Activated T-helper 2 cell treated with anti-CD3 and anti-CD28 coated beads, Interferon-gamma antibody, Interleukin-2, Interleukin-4, amounts not matched to agents 10 μg/mL and 5 μg/mL and 100 μg/mL, durations not matched to agents 14 hours and 24 hours and 36 hours (primary cell): ENCODE measurements around the gene SLC26A5. TPM values are rescaled to one million over a fixed set of nuclear protein-coding genes. Genes with fewer than 3 reads are reported as not detected.

Experiments
- DNase-seq: peaks from one replicate; pipeline ENCODE4 v3.0.0; 2021; ENCODE audit warnings: low spot score
- H3K27ac Mint-ChIP-seq: one replicate; pipeline ENCODE4 v1.8.0; 2021; ENCODE audit warnings: mixed read lengths
- H3K27me3 Mint-ChIP-seq: one replicate; pipeline ENCODE4 v1.8.0; 2021; ENCODE audit warnings: low read depth, mixed read lengths
- H3K36me3 Mint-ChIP-seq: one replicate; pipeline ENCODE4 v1.8.0; 2021; ENCODE audit warnings: low read depth, mixed read lengths
- H3K4me1 Mint-ChIP-seq: one replicate; pipeline ENCODE4 v1.8.0; 2021; ENCODE audit warnings: low read depth, mixed read lengths
- H3K4me3 Mint-ChIP-seq: one replicate; pipeline ENCODE4 v1.8.0; 2021; ENCODE audit warnings: low read depth, mild to moderate bottlenecking, moderate library complexity, mixed read lengths
- H3K9me3 Mint-ChIP-seq: one replicate; pipeline ENCODE4 v1.8.0; 2021; ENCODE audit warnings: mixed read lengths
- intact Hi-C: fragments of 100-400 bp; cut with micrococcal nuclease; formaldehyde crosslinking; loops from one replicate; pipeline ENCODE4 v1.15.1; 2023
- total RNA-seq: library from RNA; stranded (reverse); gene quantifications from 2 replicates; pipeline ENCODE4 v1.2.3, GENCODE V29; 2022

SLC26A5 gene
- total RNA-seq, 1 donor from 2014 or later = not detected

GRCh38 chr7:103349805-103350204 lies 96.2 kb downstream of the SLC26A5 start:
- intact Hi-C loops = loop anchor here (5.0 kb wide), 1 partner anchor 53 kb away; the partner anchor contains the start of gene PMPCB
- Mint-ChIP-seq H3K36me3 (peaks cover 43% of the 10 kb centered on the region), H3K4me3 (peak overlapping the region; percentile 98), H3K27ac (peak overlapping the region; percentile 27), H3K9me3 (no peaks in the 10 kb centered on the region), H3K27me3 (no peaks in the 10 kb centered on the region), H3K4me1 (peaks cover 38% of the 10 kb centered on the region)
- no peak for DNase-seq

- Mint-ChIP-seq H3K9me3 (no peaks in the 10 kb centered on the region), H3K27me3 (no peaks in the 10 kb centered on the region), H3K36me3 (peaks cover 42% of the 10 kb centered on the region), H3K4me1 (peaks cover 40% of the 10 kb centered on the region), H3K27ac (peak overlapping the region; percentile 41), H3K4me3 (peak overlapping the region; percentile 98)
- no peak for DNase-seq
- intact Hi-C loops = loop anchor here (1.0 to 5.0 kb wide), 2 partner anchors 52 to 58 kb away; partner anchors contain the start of gene PMPCB
These were observed 97.0 kb downstream of the SLC26A5 start for GRCh38 chr7:103348959-103349358.

- no peaks in the 10 kb centered on the region for H3K27me3 Mint-ChIP-seq
- no peak for DNase-seq
- no peaks in the 10 kb centered on the region for H3K9me3 Mint-ChIP-seq
- H3K36me3 Mint-ChIP-seq = peaks cover 47% of the 10 kb centered on the region
- H3K4me1 Mint-ChIP-seq = peaks cover 40% of the 10 kb centered on the region
- H3K4me3 Mint-ChIP-seq = peak overlapping the region; percentile 98
- peak overlapping the region; percentile 66 for H3K27ac Mint-ChIP-seq
- intact Hi-C loops = loop anchor here (1.0 to 5.0 kb wide), 2 partner anchors 51 to 59 kb away; partner anchors contain the start of gene PMPCB
These were observed 97.6 kb downstream of the SLC26A5 start for GRCh38 chr7:103348452-103348851.

- H3K36me3 Mint-ChIP-seq = peaks cover 43% of the 10 kb centered on the region
- intact Hi-C loops = loop anchor here (1.0 to 5.0 kb wide), 2 partner anchors 50 to 60 kb away; partner anchors contain the start of gene PMPCB
- H3K27ac Mint-ChIP-seq = peak within 1 kb of the TSS; percentile 99
- no peaks in the 10 kb centered on the region for H3K27me3 Mint-ChIP-seq
- H3K4me1 Mint-ChIP-seq = peaks cover 40% of the 10 kb centered on the region
- H3K9me3 Mint-ChIP-seq = no peaks in the 10 kb centered on the region
- peak; percentile 78 for DNase-seq
- peak within 1 kb of the TSS; percentile 98 for H3K4me3 Mint-ChIP-seq
These were observed 98.3 kb downstream of the SLC26A5 start, which contains the start of gene PSMC2 for GRCh38 chr7:103347507-103348267. TSS of gene PSMC2 (plus strand) at chr7:103347643. CDS start at chr7:103347712, 69 bp downstream.

- intact Hi-C loops = loop anchor here (5.0 kb wide), 1 partner anchor 49 kb away; the partner anchor contains the start of gene PMPCB
- H3K36me3 Mint-ChIP-seq = peaks cover 40% of the 10 kb centered on the region
- DNase-seq = no peak
- H3K27ac Mint-ChIP-seq = peak overlapping the region; percentile 12
- H3K4me3 Mint-ChIP-seq = peak overlapping the region; percentile 98
- H3K9me3 Mint-ChIP-seq = no peaks in the 10 kb centered on the region
- no peaks in the 10 kb centered on the region for H3K27me3 Mint-ChIP-seq
- peaks cover 39% of the 10 kb centered on the region for H3K4me1 Mint-ChIP-seq
These were observed 99.6 kb downstream of the SLC26A5 start for GRCh38 chr7:103346396-103346795.

GRCh38 chr7:103344453-103345149 lies 101.4 kb downstream of the SLC26A5 start, which contains the start of gene DNAJC2:
TSS of gene DNAJC2 (minus strand) at chr7:103344767. CDS start at chr7:103344622, 145 bp downstream.
- intact Hi-C loops = loop anchor here (2.0 to 5.0 kb wide), 5 partner anchors 18 to 863 kb away; partner anchors contain the start of genes ARMC10, FBXL13, NAPEPLD and ORC5
- peaks cover 35% of the 10 kb centered on the region for H3K4me1 Mint-ChIP-seq
- peak within 1 kb of the TSS; percentile 99 for H3K4me3 Mint-ChIP-seq
- H3K36me3 Mint-ChIP-seq = peaks cover 46% of the 10 kb centered on the region
- peak; percentile 81 for DNase-seq
- no peaks in the 10 kb centered on the region for H3K9me3 Mint-ChIP-seq
- peak within 1 kb of the TSS; percentile 98 for H3K27ac Mint-ChIP-seq
- no peaks in the 10 kb centered on the region for H3K27me3 Mint-ChIP-seq

GRCh38 chr7:103343758-103344452 lies 102.1 kb downstream of the SLC26A5 start:
- Mint-ChIP-seq H3K9me3 (no peaks in the 10 kb centered on the region), H3K4me3 (peak overlapping the region; percentile 99), H3K27me3 (no peaks in the 10 kb centered on the region), H3K36me3 (peaks cover 49% of the 10 kb centered on the region), H3K27ac (peak overlapping the region; percentile 98), H3K4me1 (peaks cover 35% of the 10 kb centered on the region)
- intact Hi-C loops = loop anchor here (2.0 to 5.0 kb wide), 4 partner anchors 17 to 863 kb away; partner anchors contain the start of genes ARMC10, FBXL13, NAPEPLD and ORC5
- peak; percentile 28 for DNase-seq

GRCh38 chr7:103343332-103343731 lies 102.7 kb downstream of the SLC26A5 start:
- intact Hi-C loops = loop anchor here (5.0 kb wide), 2 partner anchors 196 to 864 kb away; partner anchors contain the start of genes NAPEPLD and ORC5
- Mint-ChIP-seq H3K27me3 (no peaks in the 10 kb centered on the region), H3K36me3 (peaks cover 49% of the 10 kb centered on the region), H3K9me3 (no peaks in the 10 kb centered on the region), H3K27ac (no peak overlapping the region), H3K4me3 (peak overlapping the region; percentile 99), H3K4me1 (peaks cover 32% of the 10 kb centered on the region)
- DNase-seq = no peak

GRCh38 chr7:103341466-103341865 lies 104.5 kb downstream of the SLC26A5 start:
- Mint-ChIP-seq H3K27me3 (no peaks in the 10 kb centered on the region), H3K4me1 (peaks cover 28% of the 10 kb centered on the region), H3K36me3 (peaks cover 58% of the 10 kb centered on the region), H3K27ac (no peak overlapping the region), H3K4me3 (no peak overlapping the region), H3K9me3 (no peaks in the 10 kb centered on the region)
- intact Hi-C loops = loop anchor here (5.0 kb wide), 2 partner anchors 194 to 866 kb away; partner anchors contain the start of genes NAPEPLD and ORC5
- DNase-seq = no peak

- H3K4me3 Mint-ChIP-seq = no peak overlapping the region
These were observed 107.1 kb downstream of the SLC26A5 start for GRCh38 chr7:103338864-103339263.

GRCh38 chr7:103336761-103337160 lies 109.2 kb downstream of the SLC26A5 start:
- no peak overlapping the region for H3K4me3 Mint-ChIP-seq
- peaks cover 15% of the 10 kb centered on the region for H3K4me1 Mint-ChIP-seq
- peaks cover 67% of the 10 kb centered on the region for H3K36me3 Mint-ChIP-seq
- DNase-seq = no peak
- no peaks in the 10 kb centered on the region for H3K27me3 Mint-ChIP-seq
- intact Hi-C loops = no loop called here
- H3K9me3 Mint-ChIP-seq = no peaks in the 10 kb centered on the region
- peak overlapping the region; percentile 11 for H3K27ac Mint-ChIP-seq

More at GRCh38 chr7:103338864-103339263, 107.1 kb downstream of the SLC26A5 start:
- intact Hi-C loops = no loop called here
- peaks cover 62% of the 10 kb centered on the region for H3K36me3 Mint-ChIP-seq
- H3K9me3 Mint-ChIP-seq = no peaks in the 10 kb centered on the region
- no peak overlapping the region for H3K27ac Mint-ChIP-seq
- H3K4me1 Mint-ChIP-seq = peaks cover 18% of the 10 kb centered on the region
- no peak for DNase-seq
- no peaks in the 10 kb centered on the region for H3K27me3 Mint-ChIP-seq

GRCh38 chr7:103325744-103326143 lies 120.3 kb downstream of the SLC26A5 start:
- no peak overlapping the region for H3K4me3 Mint-ChIP-seq
- peaks cover 56% of the 10 kb centered on the region for H3K36me3 Mint-ChIP-seq
- H3K9me3 Mint-ChIP-seq = no peaks in the 10 kb centered on the region
- H3K4me1 Mint-ChIP-seq = peaks cover 17% of the 10 kb centered on the region
- H3K27ac Mint-ChIP-seq = peak overlapping the region; percentile 65
- intact Hi-C loops = loop anchor here (2.0 kb wide), 1 partner anchor 19 kb away; the partner anchor contains the start of gene DNAJC2
- no peak for DNase-seq
- no peaks in the 10 kb centered on the region for H3K27me3 Mint-ChIP-seq
